HG03520 (cell line): ENCODE measurements around the gene S100A5.

ENCODE experiments used
- ATAC-seq: cut with Tn5 transposase; IDR thresholded peaks from one replicate; pipeline ENCODE4 v1.9.1; 2021; ENCODE audit warnings: mild to moderate bottlenecking, moderate library complexity; ENCODE audit not compliant: unreplicated experiment

Gene S100A5

DNA sequence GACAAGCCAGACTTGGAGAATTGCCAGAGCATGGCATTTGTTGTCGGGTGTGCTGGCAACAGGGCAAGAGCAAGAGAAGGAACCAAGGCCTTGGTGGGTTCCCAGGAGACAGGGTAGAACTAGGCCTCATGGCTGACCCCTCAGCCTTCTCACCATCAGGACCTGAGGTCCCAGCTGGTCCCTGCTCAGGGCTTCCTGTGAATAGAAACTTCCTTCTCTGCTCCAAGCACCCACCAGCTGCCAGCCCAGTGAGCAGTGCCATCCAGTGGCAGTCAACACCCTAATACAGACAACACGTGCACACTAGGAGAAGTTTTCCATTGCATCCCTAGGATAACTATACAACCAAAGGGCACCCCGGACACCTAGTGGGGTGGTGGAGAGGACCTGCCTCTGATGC lies 27.7 kb downstream of the S100A5 start:
- ATAC-seq = no peak

GRCh38 chr1:153510984-153511410 lies 29.7 kb downstream of the S100A5 start:
- ATAC-seq = no peak

- no peak for ATAC-seq
Observed at GRCh38 chr1:153509729-153510354, 30.9 kb downstream of the S100A5 start.

- ATAC-seq = no peak
Observed at GRCh38 chr1:153509036-153509435, 31.7 kb downstream of the S100A5 start.

- ATAC-seq = no peak
Observed at GRCh38 chr1:153507926-153508583, 32.7 kb downstream of the S100A5 start.

- ATAC-seq = no peak
Observed at GRCh38 chr1:153506831-153507413, 33.8 kb downstream of the S100A5 start.

DNA sequence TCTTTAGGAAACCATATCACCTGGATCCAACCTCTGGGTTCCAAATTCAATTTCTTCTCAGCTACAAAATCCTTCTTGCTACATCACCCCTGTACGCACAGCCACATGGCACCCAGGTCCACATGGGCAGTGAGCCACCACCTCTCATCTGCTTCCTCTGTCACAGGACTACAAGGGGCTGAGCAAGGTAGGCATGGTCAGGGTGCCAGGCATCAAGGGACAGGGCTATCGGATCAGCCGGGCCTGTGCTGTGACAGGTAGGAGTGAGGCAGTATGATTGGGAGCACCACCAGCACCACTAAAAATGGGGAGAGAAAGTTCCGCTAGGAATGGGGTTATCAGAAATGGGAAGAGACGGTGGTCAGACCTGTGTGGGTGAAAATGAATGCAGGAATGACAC lies 34.3 kb downstream of the S100A5 start:
- ATAC-seq = no peak

DNA sequence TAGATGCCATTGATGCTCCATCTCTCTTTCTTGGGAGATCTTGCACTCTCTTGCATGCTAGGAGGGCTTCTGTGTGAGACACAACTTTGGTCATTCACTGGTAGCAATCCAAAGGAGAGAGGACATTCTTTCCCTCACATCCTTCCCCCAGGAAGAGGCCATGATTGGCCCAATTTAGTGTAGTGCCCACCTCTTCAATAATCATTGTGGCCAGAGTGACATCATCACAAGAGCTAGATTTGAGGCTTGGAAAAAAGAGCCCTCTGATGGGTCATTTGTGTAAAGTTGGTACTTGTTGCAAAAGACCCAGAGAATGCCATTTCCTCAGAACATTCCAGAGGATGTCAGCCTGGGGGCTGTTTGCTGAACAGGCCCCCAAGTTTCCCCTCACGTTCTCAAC lies 35.2 kb downstream of the S100A5 start:
- no peak for ATAC-seq

GRCh38 chr1:153503766-153504165 lies 37.0 kb downstream of the S100A5 start:
- no peak for ATAC-seq

- ATAC-seq = no peak
Observed at GRCh38 chr1:153498746-153499145, 42.0 kb downstream of the S100A5 start.

DNA sequence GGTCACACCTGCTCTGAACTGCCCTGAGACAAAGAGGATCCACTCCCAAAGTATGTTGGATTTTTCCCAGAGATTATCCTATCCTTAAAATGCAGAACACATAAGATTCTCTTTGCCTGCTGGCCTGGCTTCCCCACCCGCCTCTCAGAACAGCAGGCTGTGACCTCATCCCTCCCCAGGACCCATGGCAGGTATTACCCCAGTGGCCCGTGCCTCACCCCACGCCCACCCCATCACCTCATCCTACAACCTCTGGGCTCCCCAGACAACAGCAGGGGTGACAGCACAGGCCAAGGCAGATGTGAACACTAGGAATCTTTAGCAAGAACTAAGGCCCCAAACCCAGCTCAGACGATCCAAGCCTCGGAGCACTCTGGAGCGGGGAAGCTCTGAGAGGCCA lies 45.2 kb downstream of the S100A5 start:
- ATAC-seq = no peak

DNA sequence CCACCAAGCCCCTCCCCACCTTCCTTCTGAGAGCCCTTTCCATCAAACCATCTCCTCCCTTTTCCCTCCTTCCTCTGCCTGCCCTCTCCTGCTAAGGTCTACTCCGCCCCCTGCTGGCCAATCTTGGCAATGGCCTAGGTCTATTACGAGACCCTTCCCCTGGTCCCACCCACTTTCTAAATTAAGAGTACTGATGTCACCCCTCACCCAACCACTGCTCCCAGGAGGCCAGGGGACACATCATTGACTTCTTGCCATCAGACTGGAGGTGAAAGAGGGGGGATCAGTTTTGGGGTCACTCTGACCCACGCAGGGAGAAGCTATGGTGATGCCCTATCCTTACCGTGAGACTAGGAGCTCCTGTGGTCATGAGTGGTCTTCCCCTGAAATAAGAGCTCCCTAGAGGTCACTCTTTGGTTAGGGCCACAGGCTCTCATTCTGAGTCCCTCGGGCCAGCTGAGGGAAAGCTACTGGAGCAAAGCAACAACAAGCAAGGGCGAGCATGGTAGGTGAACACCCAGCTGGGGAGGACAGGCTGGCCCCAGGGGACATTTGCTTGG lies 45.7 kb downstream of the S100A5 start:
- ATAC-seq = no peak

GRCh38 chr1:153493343-153493960 lies 47.3 kb downstream of the S100A5 start:
- ATAC-seq = no peak

DNA sequence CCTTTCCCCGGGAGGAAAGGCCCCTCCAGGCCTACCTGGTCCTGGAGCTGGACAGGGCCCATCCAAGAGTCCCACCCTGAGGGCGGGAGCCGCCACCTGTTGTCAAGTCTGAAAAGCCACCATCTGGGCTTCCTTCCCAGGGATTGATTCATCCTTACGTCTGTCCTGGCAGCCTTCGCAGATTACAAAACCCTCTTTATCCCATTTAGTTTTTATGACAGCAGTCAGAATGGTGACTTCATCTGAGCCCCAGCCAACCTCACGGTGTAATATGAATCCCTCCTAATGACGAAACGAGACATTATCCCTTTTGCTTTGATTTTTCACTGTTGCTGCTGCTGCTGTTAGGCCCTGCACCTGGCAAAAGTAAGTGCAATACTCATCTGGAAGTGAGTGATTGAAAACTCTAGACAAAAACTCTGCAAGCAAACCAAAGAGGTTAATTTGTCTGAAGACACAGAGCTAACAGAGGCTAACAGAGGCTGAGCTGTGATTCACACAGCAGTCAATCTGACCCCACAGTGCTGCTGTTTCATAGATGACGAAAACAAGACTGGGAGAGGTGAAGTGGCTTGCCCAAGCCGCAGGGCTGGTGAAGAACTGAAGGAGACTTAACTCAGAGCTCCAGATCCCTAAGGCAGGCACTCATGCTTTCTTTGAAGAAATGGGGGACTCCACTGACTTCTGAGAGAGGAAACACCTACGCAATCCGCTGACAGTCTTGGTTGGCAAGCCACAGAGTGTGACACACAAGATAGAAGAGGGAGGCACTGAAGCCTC lies 50.3 kb downstream of the S100A5 start:
- no peak for ATAC-seq

DNA sequence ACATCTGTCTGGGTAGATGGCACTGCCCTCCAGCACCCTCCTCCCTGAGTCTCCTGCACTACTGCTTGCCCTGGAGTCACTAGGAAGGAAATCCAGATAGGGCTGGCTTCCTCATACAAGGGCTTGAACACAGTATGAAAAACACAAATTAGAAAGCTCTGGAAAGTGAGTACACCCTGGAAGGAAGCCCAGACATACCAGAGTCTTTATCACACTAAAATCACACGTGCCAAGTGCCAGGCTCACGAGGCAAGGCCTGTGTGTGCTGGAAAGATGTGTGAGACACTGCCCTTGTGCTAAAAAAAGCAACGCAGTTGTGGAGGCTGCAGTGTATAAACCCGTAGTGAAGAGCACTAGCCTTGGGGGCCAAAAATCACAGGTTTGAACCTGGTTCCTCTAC lies 52.0 kb downstream of the S100A5 start:
- ATAC-seq = no peak

GRCh38 chr1:153487707-153488106 lies 53.0 kb downstream of the S100A5 start:
- no peak for ATAC-seq
